Endothelial cell of hepatic sinusoid (primary cell): ENCODE data around the gene CBR3.
"Not testable (repeated sequence)": the region's sequence is repeated elsewhere in the genome, so short reads cannot be mapped to it uniquely, and the experiment has no call there.

Source experiments
- in situ Hi-C: cut with HindIII; loops from 2 replicates; pipeline ENCODE4 v1.10.0; 2017; ENCODE audit warnings: low sequenced_read_pairs

CBR3 gene

GRCh38 chr21:36134803-36135390, at the start of gene CBR3:
Gene CBR3, plus strand, starts transcription at chr21:36135079. Its CDS starts 114 bp downstream, at chr21:36135193.
- in situ Hi-C loops: loop anchor here (10.0 kb wide), 1 partner anchor 230 kb away; no protein-coding TSS in a partner anchor

GRCh38 chr21:36087362-36088138, 47.3 kb upstream of the CBR3 start:
- in situ Hi-C loops: no loop called here

GRCh38 chr21:36089946-36090345, 44.9 kb upstream of the CBR3 start:
- in situ Hi-C loops: loop anchor here (5.0 kb wide), 2 partner anchors 38 to 102 kb away; no protein-coding TSS in a partner anchor

GRCh38 chr21:36092681-36093080, 42.2 kb upstream of the CBR3 start:
- in situ Hi-C loops: loop anchor here (5.0 kb wide), 2 partner anchors 40 to 100 kb away; no protein-coding TSS in a partner anchor

GRCh38 chr21:36093512-36093911, 41.4 kb upstream of the CBR3 start:
- in situ Hi-C loops: loop anchor here (5.0 kb wide), 2 partner anchors 41 to 99 kb away; no protein-coding TSS in a partner anchor

GRCh38 chr21:36096398-36097290, 38.2 kb upstream of the CBR3 start:
- in situ Hi-C loops: no loop called here

- in situ Hi-C loops: no loop called here
Observed at GRCh38 chr21:36097427-36098181, 37.3 kb upstream of the CBR3 start.

GRCh38 chr21:36098182-36098532, 36.7 kb upstream of the CBR3 start:
- in situ Hi-C loops: no loop called here

- in situ Hi-C loops: no loop called here
Observed at GRCh38 chr21:36099000-36099399, 35.9 kb upstream of the CBR3 start.

- in situ Hi-C loops: not testable (repeated sequence)
Observed at GRCh38 chr21:36099695-36100211, 35.1 kb upstream of the CBR3 start.

GRCh38 chr21:36100971-36101641, 33.8 kb upstream of the CBR3 start:
- in situ Hi-C loops: no loop called here

GRCh38 chr21:36103434-36103833, 31.4 kb upstream of the CBR3 start:
- in situ Hi-C loops: no loop called here

GRCh38 chr21:36104317-36105300, 30.3 kb upstream of the CBR3 start:
- in situ Hi-C loops: no loop called here

- in situ Hi-C loops: no loop called here
Observed at GRCh38 chr21:36105327-36105842, 29.5 kb upstream of the CBR3 start.

- in situ Hi-C loops: no loop called here
Observed at GRCh38 chr21:36109868-36110267, 25.0 kb upstream of the CBR3 start.

GRCh38 chr21:36111238-36111637, 23.6 kb upstream of the CBR3 start:
- in situ Hi-C loops: no loop called here

GRCh38 chr21:36113647-36114428, 21.0 kb upstream of the CBR3 start:
- in situ Hi-C loops: no loop called here
